HG03280 (cell line): ENCODE results near the gene SLC22A5.
"Not testable (repeated sequence)": the region's sequence is repeated elsewhere in the genome, so short reads cannot be mapped to it uniquely, and the experiment has no call there.

Source experiments
- ATAC-seq: cut with Tn5 transposase; IDR thresholded peaks from one replicate; pipeline ENCODE4 v1.9.1; 2021; ENCODE audit warnings: mild to moderate bottlenecking, moderate library complexity; ENCODE audit not compliant: unreplicated experiment

SLC22A5 gene

DNA sequence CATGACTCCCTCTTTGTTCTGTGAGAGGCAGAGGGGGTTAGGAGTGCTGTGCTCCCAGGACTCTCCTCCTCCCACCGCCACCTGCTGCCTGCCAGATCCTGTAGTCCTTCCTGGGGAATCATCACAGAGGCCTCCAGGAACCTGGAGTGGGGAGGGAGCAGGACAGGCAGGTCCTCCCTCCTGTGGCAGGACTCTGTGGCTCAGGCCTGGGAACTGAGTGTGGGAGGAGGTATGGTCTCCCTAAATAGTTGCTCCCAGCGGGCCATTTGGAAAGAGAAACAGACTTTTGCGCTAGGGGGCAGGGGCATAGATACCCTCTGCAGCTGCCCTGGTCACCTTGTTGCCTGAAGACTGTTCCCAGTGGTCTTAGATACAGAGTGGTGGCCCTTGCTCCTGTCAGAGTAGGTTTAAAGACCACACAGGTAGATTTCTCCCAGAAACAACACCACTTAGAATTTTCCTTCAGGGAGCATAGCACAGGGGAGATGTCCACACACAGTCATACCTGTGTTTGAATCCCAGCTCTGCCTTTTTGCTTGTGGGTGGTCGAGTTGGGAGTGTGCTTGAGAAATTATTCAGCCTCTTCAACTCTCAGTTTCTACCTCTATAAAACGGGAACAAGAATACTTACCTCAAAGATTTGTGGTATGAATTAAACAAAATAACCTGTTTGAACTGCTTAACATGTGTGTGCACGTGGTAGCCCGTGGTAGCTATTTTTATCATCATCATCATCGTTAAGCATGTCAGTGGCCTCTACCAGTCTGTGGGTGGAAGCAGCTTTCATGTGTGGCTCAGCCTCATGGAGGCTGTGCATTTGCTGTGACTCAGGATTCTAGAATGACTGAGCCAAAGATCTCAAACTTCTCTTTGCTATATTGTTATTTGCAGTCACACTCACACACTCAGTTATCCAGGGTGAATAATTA is 55.8 kb downstream of the SLC22A5 start:
- peak; percentile 47 for ATAC-seq

DNA sequence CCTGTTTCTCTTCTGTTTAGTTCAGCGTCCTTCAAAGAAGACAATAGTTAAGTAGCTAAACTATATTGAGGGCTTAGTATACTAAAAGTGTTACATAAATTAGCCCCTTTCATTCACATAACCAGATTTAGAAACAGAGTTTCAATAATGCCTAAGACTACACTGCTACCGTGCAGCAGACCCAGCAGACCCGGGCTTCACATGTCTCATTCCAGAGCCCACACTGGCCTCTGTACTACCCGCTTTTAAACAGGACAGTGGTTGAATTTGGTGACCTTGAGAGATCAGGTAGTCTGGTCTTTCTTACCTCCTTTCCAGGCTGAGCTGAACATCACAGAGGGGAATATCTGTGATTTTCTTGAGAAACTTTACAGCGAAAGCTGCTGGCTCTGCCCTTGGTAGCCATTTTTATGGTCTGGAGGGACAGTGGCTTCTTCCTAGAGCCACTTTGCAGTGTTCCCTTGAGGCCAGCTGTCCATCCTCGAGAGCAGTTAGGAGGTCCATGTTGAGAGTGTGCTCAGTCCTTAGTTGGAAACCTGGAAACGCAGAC is 56.5 kb downstream of the SLC22A5 start:
- ATAC-seq: peak; percentile 6

DNA sequence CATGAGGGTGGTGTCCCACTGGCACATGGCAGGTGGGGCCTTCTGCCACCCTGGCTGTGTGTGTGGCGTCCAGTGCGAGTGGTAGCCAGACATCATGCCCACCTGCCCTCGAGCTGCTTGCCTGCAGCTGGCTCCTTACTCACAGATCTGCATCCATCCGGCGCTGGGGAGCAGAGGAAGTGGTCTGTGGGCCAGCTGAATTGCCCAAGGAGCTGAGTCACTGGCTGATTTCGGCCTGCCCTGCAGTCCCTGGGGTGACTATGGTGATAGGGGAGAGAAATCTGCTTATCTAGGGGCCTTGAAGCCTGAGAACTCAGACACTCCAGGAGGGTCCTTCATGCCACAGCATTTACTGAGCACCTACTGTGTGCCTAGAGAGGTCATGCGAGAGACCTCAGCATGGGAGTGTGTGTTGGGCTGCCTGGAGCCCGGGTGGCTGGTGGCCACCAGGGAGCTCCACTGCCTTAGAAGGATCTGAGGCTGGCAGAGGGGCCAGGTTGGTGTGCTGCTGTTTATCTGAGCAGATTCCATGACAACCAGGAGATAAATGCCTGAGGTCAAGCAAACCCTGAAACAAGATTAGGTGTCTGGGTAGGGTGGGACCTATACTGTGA is 57.1 kb downstream of the SLC22A5 start:
- ATAC-seq: peak; percentile 30

DNA sequence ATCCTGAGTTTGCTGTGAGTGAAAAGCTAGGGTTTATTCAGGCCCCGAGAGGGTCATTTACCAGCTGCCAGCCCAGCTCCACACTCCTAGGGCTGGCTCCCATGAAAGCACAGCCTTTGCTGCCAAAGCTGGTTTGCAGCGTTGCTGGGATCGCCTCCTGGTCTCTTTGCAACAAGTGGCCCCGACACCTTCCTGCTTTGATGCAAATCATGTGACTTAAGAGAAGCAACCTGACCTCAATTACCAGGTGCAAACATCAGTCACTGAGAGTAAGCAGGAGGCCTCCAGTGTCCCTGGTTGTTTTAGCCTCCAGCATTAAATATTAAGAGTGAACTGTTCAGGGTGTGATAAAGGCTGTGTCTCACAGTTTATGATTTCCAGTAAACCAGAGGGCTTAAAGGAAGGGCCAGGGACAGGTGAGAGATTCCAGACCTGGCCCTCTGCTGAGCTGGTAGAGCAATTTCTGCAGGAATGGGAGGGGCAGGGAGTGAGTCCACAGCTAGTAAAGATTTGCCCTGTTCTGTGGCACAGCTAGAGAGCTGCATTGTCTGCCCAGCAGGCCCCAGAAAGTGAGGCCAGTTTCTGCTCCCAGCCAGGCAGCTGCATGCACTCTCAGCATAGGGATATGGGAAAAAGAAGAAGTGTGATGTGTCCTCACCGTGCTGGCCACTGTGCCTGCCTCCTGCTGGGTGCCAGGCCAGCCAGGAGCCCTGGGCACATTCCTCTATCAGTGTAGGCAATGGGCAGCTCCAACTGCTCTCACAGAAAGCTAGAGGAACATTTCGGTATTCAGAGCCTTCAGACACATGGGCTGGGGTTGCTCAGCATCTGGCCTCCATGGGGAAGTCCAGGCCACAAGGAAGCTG is 58.0 kb downstream of the SLC22A5 start:
- peak; percentile 36 for ATAC-seq

DNA sequence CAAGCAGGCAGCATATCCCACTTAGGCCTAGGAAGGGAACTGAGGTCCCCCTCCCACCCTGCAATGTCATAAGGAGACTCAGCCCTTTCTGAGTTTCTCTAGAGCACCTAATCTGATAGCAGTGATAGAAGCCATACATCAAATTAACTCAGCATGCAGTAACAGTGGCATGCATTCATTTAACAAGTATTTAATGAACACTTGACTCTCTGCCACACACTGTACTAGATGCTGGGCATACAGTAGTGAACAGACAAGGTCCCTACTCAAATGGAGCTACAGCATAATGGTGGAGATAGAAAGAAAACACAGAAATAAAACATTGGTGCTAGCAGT is 58.6 kb downstream of the SLC22A5 start:
- no peak for ATAC-seq

DNA sequence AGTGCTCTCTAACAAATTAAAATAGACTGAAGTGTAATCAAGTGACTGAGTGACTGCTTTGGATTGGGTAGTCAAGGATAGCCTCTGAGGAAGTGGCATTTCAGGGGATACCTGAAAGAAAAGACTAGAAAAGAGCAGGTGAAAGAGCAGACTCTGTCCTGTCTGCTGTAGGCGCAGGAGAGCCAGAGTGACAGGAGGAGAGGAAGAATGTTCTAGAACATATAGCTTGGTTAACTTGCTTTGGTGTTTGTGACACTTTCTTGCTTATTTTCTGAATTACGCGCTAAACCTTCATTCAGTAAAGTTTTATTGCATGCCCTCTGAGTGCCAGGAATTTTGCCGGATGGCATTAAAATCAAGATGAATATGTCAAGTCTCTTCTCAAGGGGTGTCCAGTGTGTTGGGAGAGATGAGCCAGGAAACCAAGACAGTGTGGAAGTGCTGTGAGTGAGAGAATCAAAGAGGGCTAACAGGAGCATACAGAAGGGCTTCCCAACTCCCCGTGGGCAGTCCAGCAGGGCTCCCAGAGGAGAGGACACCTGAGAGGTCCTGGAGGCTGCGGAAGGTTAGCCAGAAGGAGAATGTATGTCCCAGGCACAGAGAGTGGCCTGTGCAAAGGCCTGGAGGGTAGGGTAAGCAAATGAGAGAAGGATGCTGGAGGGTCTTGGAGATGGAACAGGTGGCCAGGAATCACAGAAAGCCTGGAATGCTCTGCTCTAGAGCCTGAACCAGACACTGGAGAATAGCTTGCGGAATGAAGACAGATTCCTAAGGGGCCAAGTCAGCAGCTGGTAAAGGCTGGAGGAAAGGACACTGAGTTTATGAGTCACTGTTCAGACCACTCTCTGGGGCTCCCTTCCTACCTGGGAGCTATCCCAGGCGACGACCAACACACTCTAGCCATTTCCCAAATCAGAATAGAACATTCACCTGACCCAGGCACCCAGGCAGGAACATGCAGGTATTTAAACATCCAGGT is 59.3 kb downstream of the SLC22A5 start:
- no peak for ATAC-seq

DNA sequence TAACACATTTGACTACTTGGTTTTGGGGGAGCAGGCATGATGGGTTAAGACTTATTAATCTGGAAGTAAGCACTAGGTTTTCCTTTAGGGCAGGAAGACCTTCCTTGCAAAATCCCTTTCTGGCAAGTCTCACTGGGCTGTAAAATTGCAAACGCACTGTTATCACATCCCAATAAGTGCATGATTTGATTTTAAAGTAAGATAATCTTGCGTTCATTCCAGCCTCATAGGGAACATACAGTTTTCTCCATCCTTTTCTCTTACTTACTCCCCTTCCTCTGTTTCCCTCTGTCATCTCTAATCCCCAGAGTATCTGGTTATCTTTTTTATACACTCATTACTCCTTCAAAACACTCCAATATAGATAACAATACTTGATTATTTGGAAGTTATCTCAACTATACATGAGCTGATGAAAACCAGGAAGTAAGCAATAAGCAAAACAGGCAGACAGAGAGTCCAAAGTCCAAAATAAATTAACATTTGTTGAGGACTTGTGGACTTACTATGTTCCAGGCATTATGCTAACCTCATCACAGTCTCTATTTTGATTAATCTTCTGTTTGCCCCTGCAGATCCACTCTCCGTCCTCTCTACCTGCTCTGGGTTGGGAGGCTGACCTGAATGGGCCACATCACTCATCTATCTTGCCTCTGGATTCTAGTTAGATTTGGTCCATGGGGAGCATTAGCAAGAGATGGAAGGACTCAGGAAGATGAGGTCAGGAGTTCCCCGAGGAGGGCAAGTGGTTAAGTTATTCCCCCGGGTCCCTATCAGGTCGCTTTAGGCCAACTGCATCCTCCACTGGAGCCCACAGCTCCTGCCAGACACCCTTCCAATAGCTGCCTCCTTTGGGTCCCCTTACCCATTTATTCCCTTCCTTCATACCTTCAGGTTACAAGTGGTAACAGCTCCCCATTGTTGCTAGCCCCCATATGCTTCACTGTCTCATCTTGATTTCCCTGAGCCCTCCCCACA is 60.2 kb downstream of the SLC22A5 start:
- ATAC-seq: no peak

DNA sequence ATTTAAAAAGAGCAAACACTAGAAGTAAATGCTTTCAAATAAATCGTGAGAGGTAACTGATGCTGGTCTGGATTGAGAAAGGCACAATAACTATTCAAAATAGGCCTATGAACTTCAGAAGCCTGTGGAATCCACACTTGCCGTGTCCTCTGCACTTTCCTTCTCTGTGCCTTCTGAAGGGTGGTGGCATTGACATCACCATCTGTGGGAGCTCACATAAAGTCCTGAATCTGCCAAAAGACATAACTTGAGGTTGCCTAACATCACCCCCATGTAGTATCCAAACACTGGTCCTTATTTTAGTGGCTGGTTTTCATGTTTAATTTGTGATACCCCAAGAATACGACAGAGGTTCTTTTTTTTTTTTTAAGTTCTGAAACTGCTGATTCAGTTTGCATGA is 61.2 kb downstream of the SLC22A5 start:
- no peak for ATAC-seq

DNA sequence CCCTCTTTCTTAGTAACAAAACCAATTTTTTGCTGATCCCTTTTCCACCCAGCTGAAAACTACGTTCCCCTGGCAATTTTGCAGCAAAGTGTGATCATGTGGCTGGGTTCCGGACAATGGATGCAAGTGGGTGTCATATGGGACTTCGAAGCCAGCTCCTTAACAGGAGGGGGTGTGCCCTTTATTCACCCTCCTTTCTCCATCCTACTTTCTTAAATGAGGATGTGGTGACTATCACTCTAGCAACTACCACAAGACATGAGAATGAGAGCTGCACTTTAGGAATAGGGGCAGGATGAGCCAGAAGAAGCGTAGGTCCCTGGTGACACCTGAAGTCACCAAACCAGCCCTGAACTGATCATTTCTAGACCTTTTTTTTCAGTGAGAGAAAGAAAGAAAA is 62.1 kb downstream of the SLC22A5 start:
- ATAC-seq: no peak

DNA sequence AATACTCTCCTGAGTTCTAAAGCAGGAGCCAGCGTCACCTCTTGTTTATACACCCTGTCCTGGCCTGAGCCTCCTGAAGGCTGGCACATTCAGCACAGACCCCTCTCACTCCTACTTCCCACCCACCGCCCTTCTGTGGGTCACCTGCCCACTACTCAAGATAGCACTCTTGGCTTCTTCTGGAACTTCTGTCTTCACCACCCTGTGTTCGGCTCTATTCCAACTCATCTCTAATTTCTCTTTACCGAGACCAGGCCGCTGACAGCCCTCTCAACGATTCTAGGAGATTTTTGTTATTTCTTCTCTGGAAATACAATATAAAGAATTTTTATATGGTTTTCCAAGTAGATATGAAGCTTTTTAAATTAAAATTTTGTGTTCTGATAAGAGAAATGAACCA is 63.6 kb downstream of the SLC22A5 start:
- no peak for ATAC-seq

DNA sequence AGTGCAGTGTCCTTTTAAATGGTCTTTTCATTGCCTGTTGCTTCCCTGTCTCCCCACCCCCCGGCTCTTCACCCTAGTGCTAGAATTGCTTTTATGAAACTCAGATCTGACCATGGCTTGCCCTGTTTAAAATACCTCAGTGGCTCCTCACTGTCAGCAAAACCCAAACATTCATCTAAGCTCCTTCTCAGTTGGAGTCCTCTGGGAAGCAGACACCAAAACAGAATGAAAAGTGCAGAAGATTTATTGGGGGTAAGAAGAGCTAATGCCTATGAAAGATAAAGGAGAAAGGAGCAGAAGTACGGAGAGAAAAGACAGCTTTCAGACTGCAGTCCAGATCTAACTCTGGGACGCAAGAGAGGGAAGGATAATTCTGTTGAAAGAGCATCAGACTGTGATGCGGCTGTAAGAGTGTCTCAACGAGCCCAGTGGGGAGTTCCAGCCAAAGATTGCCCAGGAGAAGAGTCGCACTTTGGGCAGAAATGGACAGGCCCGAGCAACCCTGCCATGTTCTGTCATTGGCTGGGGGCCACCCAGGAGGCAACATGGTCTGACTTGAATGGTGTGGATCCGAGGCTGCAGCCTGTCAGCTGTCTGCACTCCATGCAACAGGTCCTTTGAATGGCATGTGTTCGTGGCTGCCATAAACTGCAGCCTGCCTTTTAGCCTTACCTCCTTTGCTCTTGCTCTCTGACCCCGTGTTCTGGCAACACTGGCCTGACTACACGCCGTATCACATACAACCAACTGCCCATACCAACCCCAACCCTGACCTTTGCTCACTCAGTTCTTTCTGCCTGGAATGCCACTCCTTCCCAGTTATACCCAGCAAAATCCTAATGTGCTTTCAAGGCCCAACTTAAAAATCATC is 65.1 kb downstream of the SLC22A5 start:
- ATAC-seq: no peak

DNA sequence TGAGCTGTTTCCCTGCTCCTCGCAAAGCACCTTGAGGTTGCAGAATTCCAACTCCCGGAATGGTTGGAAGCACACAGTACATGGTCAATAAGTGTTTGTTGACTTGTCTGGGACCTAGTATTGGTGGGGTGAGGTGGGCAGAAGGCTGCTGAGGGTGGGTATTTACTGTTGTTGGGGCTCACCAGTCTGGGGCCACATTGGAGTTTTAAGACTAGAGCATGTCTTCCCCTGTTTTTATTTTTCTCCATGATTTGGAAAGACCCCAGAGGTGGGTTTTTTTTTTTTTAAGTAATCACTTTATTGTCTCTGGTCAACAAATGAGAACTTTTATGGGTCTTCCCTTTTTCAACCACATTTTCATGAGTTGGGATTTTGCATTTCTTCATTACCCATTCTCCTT is 65.9 kb downstream of the SLC22A5 start:
- ATAC-seq: no peak

DNA sequence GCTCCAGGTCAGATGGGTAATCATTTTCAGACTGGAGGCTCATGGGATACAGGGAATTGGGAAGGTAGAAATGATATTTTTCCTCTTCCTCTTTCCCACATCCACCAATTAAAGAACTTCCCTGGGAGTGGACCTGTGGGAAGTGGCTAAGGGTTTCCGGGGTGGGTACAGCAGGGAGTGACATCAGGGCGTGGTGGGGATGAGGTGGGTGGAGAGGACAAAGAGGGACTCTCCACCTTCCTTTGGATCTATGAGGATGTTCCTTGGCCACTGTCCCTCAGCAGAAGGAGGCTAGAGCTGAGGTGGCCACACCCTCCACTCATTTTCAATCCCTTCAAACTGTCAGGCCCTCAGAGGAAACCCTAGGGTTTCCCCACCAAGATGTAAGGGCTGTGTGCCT is 66.4 kb downstream of the SLC22A5 start:
- ATAC-seq: no peak

DNA sequence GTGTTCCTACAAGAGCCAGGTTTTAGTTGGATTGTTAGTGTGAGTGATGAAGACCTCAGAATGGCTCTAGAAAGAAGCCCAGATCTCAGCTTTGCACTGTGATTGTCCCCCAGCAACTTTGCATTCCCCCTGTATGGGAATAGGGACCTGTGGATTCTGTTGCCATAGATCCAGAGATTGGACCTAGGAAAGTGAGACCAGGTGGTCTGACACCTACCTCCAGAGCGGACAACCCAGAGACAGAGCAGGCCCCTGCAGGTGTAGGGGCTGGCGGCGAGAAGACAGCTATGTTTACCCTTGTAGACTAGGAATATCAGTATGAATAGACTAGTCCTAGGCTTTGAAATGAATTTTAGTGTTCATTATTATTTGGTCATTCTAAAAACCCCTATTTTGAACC is 67.4 kb downstream of the SLC22A5 start:
- no peak for ATAC-seq

DNA sequence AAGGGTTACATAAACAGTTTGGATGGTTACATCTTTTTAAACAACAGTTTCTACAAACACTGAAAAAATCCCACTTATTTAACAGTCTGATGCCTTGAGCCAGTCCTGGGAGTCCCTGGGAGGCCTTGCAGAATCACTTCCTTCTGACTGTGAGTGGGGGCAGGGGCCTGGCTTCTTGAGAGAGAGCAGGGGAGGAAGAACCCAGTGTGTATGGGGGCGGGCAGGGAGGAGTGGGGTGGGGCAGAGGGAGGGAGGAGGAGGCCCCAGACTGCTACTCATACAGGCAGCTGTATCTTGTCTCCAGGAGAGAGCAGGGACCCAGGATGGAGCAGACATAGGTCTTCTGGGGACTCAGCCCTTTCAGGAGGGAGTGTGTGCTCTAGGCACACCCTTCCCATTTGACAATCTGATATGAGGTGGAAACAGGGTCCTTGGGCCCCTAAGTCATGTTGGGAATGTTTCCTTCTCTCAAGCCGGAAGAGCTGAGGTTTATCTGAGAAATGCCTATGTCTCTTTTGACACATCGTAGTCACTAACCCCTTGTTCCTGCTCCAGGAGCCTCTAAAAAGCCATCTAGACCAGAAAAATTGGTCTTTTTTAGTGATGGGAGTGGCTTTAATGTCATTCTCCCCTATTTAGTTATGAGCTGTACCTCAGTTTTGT is 68.2 kb downstream of the SLC22A5 start:
- peak; percentile 78 for ATAC-seq

DNA sequence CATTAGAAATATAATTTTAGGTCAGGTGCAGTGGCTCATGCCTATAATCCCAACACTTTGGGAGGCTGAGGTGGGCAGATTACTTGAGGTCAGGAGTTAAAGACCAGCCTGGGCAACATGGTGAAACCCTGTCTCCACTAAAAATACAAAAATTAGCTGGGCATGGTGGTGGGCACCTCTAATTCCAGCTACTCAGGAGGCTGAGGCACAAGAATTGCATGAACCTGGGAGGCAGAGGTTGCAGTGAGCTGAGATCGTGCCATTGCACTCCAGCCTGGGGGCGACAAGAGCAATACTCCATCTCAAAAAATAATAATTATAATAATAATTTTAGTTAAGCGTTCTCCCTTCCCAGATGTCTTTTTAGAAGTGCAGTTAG is 68.7 kb downstream of the SLC22A5 start:
- not testable (repeated sequence) for ATAC-seq

DNA sequence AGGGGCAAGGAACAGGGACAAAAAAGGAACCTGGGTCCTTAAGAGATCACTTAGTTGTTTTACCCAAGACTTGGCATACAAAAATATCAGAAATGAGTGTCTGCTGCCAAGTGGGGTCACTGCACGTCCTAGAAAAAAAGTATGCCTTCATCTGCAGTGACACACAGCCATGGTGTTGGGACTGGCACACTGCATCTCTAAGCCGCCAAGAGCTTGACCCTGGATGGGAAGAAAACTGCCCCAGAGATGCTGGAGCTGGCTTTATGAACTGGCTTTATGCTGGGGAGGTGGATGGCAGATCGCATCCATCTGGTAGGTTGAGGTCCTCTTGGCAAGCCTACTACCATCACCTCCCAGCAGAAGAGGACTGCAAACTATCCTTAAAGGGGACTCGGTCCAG is 69.4 kb downstream of the SLC22A5 start:
- ATAC-seq: no peak
